ENCODE results near the gene KCNJ5. TPM values are rescaled to one million over a fixed set of nuclear protein-coding genes. Genes with fewer than 3 reads are reported as not detected.

The KCNJ5 gene
- total RNA-seq, 1 donor from 2014 or later: not detected

- Histone ChIP-seq H3K4me1 (peaks cover 7% of the 10 kb centered on the region), H3K36me3 (no peaks in the 10 kb centered on the region), H3K27me3 (peaks cover 51% of the 10 kb centered on the region), H3K4me3 (no peak overlapping the region), H3K9me3 (ENCODE audit: low read depth) (no peaks in the 10 kb centered on the region), H3K27ac (no peak overlapping the region), H3F3A (ENCODE audit: low read depth) (peaks cover 12% of the 10 kb centered on the region), H2AFZ (replicated peaks) (no peak overlapping the region), H3K79me2 (ENCODE audit: low read depth) (no peaks in the 10 kb centered on the region), H3K9ac (no peak overlapping the region), H3K4me2 (no peak overlapping the region), H4K20me1 (ENCODE audit: low read depth) (peaks cover 3% of the 10 kb centered on the region)
- no peak overlapping the region for H3K4me3 Mint-ChIP-seq
- TF ChIP-seq EZH2phosphoT487 (IDR thresholded peaks at IDR 0.05): no peak
- no peak for TF ChIP-seq EZH2 (IDR thresholded peaks at IDR 0.05)
- H3K27me3 Mint-ChIP-seq (ENCODE audit: insufficient read depth, low read depth): peaks cover 15% of the 10 kb centered on the region
- no peak for DNase-seq (ENCODE audit: low spot score)
- no peaks in the 10 kb centered on the region for H3K36me3 Mint-ChIP-seq
- no peak overlapping the region for H3K27ac Mint-ChIP-seq
- peaks cover 9% of the 10 kb centered on the region for H3K4me1 Mint-ChIP-seq
- peaks cover 5% of the 10 kb centered on the region for H3K9me3 Mint-ChIP-seq
These were observed 18.4 kb downstream of the KCNJ5 start for GRCh38 chr11:128909438-128910125.

- H3K9ac ChIP-seq: no peak overlapping the region
- H3K36me3 ChIP-seq: no peaks in the 10 kb centered on the region
- no peak overlapping the region for H3K4me3 ChIP-seq
- no peak overlapping the region for H2AFZ ChIP-seq (replicated peaks)
- no peak for TF ChIP-seq EZH2phosphoT487 (IDR thresholded peaks at IDR 0.05)
- TF ChIP-seq EZH2 (IDR thresholded peaks at IDR 0.05): no peak
- no peak for TF ChIP-seq CTCF (IDR thresholded peaks at IDR 0.05)
- no peaks in the 10 kb centered on the region for H3K36me3 Mint-ChIP-seq
- peaks cover 41% of the 10 kb centered on the region for H3K27me3 ChIP-seq
- peaks cover 8% of the 10 kb centered on the region for H3F3A ChIP-seq (ENCODE audit: low read depth)
- no peak overlapping the region for H3K27ac ChIP-seq
- H3K9me3 Mint-ChIP-seq: peaks cover 6% of the 10 kb centered on the region
- no peaks in the 10 kb centered on the region for H3K9me3 ChIP-seq (ENCODE audit: low read depth)
- H4K20me1 ChIP-seq (ENCODE audit: low read depth): no peaks in the 10 kb centered on the region
- no peak overlapping the region for H3K4me2 ChIP-seq
- no peak for DNase-seq (ENCODE audit: low spot score)
- peaks cover 13% of the 10 kb centered on the region for H3K27me3 Mint-ChIP-seq (ENCODE audit: insufficient read depth, low read depth)
- peaks cover 13% of the 10 kb centered on the region for H3K4me1 Mint-ChIP-seq
- no peaks in the 10 kb centered on the region for H3K4me1 ChIP-seq
- H3K79me2 ChIP-seq (ENCODE audit: low read depth): no peaks in the 10 kb centered on the region
- no peak overlapping the region for H3K4me3 Mint-ChIP-seq
- no peak overlapping the region for H3K27ac Mint-ChIP-seq
These were observed 19.4 kb downstream of the KCNJ5 start for GRCh38 chr11:128910576-128910975.

DNA sequence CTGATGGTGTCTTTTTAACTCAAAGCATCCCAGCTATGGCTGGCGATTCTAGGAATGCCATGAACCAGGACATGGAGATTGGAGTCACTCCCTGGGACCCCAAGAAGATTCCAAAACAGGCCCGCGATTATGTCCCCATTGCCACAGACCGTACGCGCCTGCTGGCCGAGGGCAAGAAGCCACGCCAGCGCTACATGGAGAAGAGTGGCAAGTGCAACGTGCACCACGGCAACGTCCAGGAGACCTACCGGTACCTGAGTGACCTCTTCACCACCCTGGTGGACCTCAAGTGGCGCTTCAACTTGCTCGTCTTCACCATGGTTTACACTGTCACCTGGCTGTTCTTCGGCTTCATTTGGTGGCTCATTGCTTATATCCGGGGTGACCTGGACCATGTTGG, 20.1 kb downstream of the KCNJ5 start:
- Histone ChIP-seq H3F3A (ENCODE audit: low read depth) (peaks cover 8% of the 10 kb centered on the region), H3K9ac (no peak overlapping the region), H3K79me2 (ENCODE audit: low read depth) (no peaks in the 10 kb centered on the region), H4K20me1 (ENCODE audit: low read depth) (no peaks in the 10 kb centered on the region), H3K27ac (no peak overlapping the region), H3K4me2 (no peak overlapping the region), H3K9me3 (ENCODE audit: low read depth) (no peaks in the 10 kb centered on the region), H2AFZ (replicated peaks) (no peak overlapping the region), H3K27me3 (peaks cover 35% of the 10 kb centered on the region), H3K36me3 (no peaks in the 10 kb centered on the region), H3K4me3 (no peak overlapping the region), H3K4me1 (no peaks in the 10 kb centered on the region)
- Mint-ChIP-seq H3K27me3 (ENCODE audit: insufficient read depth, low read depth) (peaks cover 11% of the 10 kb centered on the region), H3K27ac (no peak overlapping the region), H3K4me1 (peaks cover 12% of the 10 kb centered on the region), H3K36me3 (no peaks in the 10 kb centered on the region), H3K9me3 (peaks cover 12% of the 10 kb centered on the region), H3K4me3 (no peak overlapping the region)
- DNase-seq (ENCODE audit: low spot score): no peak
- TF ChIP-seq EZH2phosphoT487 (IDR thresholded peaks at IDR 0.05): no peak
- no peak for TF ChIP-seq CTCF (IDR thresholded peaks at IDR 0.05)
- TF ChIP-seq EZH2 (IDR thresholded peaks at IDR 0.05): no peak

DNA sequence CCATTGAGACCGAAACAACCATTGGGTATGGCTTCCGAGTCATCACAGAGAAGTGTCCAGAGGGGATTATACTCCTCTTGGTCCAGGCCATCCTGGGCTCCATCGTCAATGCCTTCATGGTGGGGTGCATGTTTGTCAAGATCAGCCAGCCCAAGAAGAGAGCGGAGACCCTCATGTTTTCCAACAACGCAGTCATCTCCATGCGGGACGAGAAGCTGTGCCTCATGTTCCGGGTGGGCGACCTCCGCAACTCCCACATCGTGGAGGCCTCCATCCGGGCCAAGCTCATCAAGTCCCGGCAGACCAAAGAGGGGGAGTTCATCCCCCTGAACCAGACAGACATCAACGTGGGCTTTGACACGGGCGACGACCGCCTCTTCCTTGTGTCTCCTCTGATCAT, 20.5 kb downstream of the KCNJ5 start:
- Mint-ChIP-seq H3K36me3 (no peaks in the 10 kb centered on the region), H3K27me3 (ENCODE audit: insufficient read depth, low read depth) (peaks cover 8% of the 10 kb centered on the region), H3K27ac (no peak overlapping the region), H3K9me3 (peaks cover 12% of the 10 kb centered on the region), H3K4me1 (peaks cover 12% of the 10 kb centered on the region), H3K4me3 (no peak overlapping the region)
- H3F3A ChIP-seq (ENCODE audit: low read depth): peaks cover 8% of the 10 kb centered on the region
- H4K20me1 ChIP-seq (ENCODE audit: low read depth): no peaks in the 10 kb centered on the region
- H3K4me2 ChIP-seq: no peak overlapping the region
- TF ChIP-seq EZH2phosphoT487 (IDR thresholded peaks at IDR 0.05) (no peak), EZH2 (IDR thresholded peaks at IDR 0.05) (no peak)
- peaks cover 30% of the 10 kb centered on the region for H3K27me3 ChIP-seq
- no peak overlapping the region for H3K9ac ChIP-seq
- no peak for DNase-seq (ENCODE audit: low spot score)
- H2AFZ ChIP-seq (replicated peaks): no peak overlapping the region
- no peaks in the 10 kb centered on the region for H3K79me2 ChIP-seq (ENCODE audit: low read depth)
- H3K27ac ChIP-seq: no peak overlapping the region
- no peaks in the 10 kb centered on the region for H3K36me3 ChIP-seq
- H3K4me1 ChIP-seq: no peaks in the 10 kb centered on the region
- no peaks in the 10 kb centered on the region for H3K9me3 ChIP-seq (ENCODE audit: low read depth)
- H3K4me3 ChIP-seq: no peak overlapping the region
